Inflammatory macrophage treated with lipopolysaccharide for 4 hours (primary cell): ENCODE data around the gene FAM25A.
"Not testable (repeated sequence)": the region's sequence is repeated elsewhere in the genome, so short reads cannot be mapped to it uniquely, and the experiment has no call there.

ENCODE experiments used
- DNase-seq: peaks from one replicate; pipeline ENCODE4 v3.0.0-alpha.2; 2020

The FAM25A gene

DNA sequence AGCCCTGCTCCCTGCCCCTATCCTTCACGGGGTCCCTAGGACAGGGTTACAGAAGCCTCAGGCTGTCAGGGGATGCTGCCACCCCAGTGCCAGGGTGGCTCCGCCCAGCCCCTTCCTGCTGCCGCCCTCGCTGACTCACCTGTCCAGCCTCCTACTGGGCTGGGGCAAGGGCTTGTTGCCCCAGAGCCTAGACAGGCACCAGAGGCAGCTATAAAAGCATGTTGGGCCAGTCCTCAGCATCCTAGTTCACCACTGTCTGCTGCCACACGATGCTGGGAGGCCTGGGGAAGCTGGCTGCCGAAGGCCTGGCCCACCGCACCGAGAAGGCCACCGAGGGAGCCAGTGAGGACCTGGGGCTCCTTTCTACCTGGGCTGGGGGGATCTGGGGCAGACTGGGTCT lies at the start of gene FAM25A:
TSS of gene FAM25A (plus strand) at position 239 of the 400 bp plus-strand sequence. CDS start at position 270, 31 bp downstream.
- DNase-seq: not testable (repeated sequence)

DNA sequence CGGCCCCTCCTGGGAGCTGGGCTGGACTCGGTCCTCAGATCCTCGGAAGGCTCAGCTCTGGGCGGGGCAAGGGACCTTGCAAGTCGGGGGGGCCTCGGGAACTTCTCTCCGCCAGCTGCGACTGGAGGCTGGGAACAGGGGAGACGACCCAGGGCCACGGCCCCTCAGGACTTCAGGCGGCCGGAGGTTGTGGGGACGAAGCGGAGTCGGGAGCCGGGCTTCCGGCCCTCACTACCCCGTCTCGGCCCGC lies 49.2 kb upstream of the FAM25A start:
- no peak for DNase-seq

- DNase-seq: peak; percentile 88
Measured at GRCh38 chr10:86971232-86971991, 48.7 kb upstream of the FAM25A start.

DNA sequence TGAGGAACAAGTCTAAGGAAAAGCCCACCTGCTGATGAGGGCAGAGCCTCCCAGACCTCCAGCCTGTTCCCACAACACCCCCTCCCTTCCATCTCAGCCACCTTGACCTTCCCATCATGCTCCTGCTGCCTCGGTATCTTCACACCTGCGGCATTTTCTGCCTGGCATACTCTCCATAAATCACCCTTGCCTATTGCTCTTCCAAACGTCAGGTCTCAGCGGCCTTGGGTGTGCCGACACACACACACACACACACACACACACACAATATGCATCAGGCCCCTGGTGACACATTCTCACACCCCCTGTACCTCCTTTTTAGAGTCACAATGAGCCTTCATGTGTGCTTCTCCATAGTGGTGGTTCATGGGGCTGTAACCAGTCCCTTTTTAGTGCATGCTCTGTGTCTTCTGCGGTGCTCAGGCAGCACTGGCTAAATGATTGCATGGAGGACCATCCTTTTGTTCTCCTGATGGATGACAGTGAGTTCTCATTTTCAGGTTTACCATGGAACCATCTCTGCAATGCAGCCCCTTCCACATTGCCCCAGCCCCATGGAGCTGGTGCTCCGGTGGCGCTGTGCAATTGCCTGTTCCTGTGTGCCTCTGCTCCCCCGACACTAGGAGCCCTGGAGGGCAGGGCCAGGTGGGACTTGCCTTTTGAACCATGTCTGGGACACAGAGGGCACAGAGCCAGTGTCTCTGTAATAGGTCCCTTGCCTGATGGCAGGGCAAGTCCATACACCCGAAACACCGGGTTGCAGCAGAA lies 47.3 kb upstream of the FAM25A start:
- DNase-seq: no peak

DNA sequence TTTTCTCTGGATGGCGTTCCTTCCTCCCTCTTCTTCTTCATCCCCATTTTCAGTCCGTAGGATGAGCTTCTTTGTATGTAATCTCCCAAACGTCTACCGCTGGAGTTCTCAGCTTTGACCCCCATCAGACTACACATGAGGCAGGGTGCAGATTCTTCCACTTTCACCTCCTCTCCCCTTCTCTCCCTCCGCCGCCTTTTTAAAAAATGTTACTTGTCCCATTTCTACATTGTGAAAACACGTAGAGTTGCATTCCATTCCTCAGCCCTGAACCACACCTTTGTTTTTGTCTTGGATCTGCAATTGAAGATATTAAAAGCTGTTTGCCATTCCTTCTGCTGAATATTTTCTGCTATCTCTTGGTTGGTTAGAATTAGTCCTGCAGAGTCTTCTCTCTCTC lies 45.6 kb upstream of the FAM25A start:
- DNase-seq: no peak

GRCh38 chr10:86976362-86977056 lies 43.6 kb upstream of the FAM25A start:
- no peak for DNase-seq

GRCh38 chr10:86978457-86978856 lies 41.6 kb upstream of the FAM25A start:
- DNase-seq: not testable (repeated sequence)

DNA sequence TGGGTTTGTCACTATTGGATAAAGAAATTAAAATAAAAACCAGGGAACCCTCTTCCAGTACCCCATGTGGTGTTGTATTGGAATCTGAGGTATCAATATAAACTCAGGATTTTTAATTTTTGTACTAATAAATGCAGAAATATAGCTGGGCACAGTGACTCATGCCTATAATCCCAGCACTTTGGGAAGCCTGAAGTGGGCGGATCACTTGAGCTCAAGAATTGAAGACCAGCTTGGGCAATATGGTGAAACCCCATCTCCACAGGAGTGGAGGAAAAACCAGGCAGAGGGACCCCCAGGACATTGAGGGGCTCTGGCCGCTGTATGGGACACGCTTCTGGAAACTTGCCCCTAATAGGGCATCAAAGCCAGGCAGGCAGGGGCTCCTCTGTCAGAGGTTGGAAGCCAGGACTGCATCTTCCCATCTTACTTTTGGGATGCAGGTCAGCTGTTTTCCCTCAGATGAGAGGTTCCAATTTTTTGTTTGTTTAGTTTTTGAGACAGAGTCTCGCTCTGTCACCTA lies 40.7 kb upstream of the FAM25A start:
- DNase-seq: no peak

GRCh38 chr10:86979977-86980448 lies 40.1 kb upstream of the FAM25A start:
- no peak for DNase-seq

DNA sequence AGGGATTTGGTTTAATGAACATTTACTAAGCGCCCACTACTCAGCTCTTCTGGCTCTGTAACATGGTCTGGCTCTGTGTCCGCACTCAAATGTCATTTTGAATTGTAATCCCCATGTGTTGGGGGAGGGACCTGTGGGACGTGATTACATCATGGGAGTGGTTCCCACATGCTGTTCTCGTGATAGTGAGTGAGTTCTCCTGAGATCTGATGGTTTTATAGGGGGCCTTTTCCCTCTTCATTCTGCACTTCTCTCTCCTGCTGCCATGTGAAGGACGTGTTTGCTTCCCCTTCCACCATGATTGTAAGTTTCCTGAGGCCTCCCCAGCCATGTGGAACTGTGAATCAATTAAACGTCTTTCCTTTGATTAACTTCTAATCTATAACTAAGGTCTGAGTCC lies 39.1 kb upstream of the FAM25A start:
- DNase-seq: not testable (repeated sequence)

- DNase-seq: no peak
Measured at GRCh38 chr10:86981716-86982115, 38.4 kb upstream of the FAM25A start.

- DNase-seq: not testable (repeated sequence)
Measured at GRCh38 chr10:86984498-86984897, 35.6 kb upstream of the FAM25A start.

DNA sequence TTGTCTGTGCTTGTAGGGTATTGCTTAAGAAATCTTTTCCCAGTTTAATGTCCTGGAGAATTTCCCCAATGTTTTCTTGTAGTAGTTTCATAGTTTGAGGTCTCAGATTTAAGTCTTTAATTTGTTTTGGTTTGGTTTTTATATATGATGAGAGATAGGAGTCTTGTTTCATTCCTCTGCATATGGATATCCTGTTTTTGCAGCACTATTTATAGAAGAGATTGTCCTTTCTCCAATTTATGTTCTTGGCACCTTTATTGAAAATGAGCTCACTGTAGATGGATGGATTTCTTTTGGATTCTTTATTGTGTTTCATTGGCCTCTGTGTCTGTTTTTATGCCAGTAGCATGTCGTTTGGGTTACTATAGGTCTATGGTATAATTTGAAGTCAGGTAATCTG lies 31.6 kb upstream of the FAM25A start:
- no peak for DNase-seq

- DNase-seq: not testable (repeated sequence)
Measured at GRCh38 chr10:86991362-86991761, 28.7 kb upstream of the FAM25A start.

- DNase-seq: no peak
Measured at GRCh38 chr10:86992456-86992855, 27.6 kb upstream of the FAM25A start.

DNA sequence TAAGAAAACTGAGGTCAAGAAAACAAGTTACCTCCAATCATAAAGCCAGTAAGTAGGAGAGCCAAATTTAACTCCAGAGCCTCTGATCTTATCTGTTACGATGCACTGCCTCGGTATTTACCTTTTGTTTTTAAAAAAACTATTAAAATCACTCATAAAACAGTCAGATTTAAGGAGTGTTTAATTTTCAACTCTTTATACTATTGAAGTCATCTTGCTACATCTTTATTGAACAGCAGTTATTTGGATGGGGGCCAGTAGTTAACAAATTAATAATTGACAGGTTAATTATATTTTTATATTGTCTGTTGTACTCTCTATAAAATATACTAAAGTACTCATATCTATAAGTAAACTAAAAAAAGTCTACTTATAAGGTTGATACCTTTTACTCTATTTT lies 27.2 kb upstream of the FAM25A start:
- no peak for DNase-seq

- peak; percentile 90 for DNase-seq
Measured at GRCh38 chr10:86999802-87000403, 20.2 kb upstream of the FAM25A start.

GRCh38 chr10:87000491-87000890 lies 19.6 kb upstream of the FAM25A start:
- peak; percentile 80 for DNase-seq

DNA sequence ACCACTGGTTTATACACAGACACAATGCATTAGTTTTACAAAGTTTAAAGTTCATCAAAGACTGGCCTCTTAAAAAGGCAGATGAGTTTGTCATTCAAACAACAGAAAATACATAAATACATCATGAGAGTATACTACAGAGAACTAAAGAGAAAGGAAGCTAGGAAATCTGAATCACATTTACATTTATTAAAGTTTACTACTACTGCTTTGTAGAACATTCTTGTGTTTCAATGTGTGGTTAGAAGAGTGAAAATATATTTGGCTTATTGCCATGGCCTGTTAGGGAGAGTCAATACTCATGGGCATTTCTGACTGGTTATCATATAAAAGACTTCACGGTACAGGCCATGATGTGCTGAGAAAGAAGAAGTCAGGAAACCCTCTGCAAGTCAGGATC lies 13.0 kb upstream of the FAM25A start:
- DNase-seq: not testable (repeated sequence)

- DNase-seq: not testable (repeated sequence)
Measured at GRCh38 chr10:87007674-87008073, 12.4 kb upstream of the FAM25A start.

DNA sequence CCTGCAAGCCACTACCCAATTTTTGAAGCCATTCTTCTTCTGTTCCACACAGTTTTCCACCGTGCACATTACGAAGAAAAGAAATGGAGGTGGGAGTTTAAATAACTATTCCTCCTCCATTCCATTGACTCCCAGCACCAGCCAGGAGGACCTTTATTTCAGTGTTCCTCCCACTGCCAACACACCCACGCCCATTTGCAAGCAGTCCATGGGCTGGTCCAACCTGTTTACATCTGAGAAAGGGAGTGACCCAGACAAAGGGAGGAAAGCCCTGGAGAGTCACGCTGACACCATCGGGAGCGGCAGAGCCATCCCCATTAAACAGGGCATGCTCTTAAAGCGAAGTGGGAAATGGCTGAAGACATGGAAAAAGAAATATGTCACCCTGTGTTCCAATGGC lies 11.8 kb upstream of the FAM25A start:
- DNase-seq: not testable (repeated sequence)

GRCh38 chr10:87009134-87009696 lies 10.9 kb upstream of the FAM25A start:
- DNase-seq: not testable (repeated sequence)

DNA sequence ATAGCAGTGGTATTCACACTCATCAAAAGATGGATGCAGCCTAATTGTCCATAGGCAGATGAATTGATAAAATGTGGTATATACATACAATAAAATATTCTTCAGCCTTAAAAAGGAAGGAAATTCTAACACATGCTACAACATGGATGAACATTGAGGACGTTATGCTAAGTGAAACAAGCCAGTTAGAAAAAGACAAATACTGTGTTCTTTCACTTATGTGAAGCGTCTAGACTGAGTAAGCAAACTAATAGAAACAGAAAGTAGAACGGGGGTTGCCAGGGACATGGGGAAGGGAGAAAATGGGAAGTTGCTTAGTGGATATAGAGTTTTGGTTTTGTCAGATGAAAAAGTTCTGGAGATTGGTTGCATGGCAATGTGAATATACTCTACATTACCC lies 6.6 kb upstream of the FAM25A start:
- peak; percentile 76 for DNase-seq
